ENCODE measurements around the gene SCD. TPM values are rescaled to one million over a fixed set of nuclear protein-coding genes. Genes with fewer than 3 reads are reported as not detected.

Gene SCD
- total and polyA plus RNA-seq, 7 donors: 4.2 to 199 (median 13.6) TPM

- Histone ChIP-seq H3K4me1 (peaks cover 0 to 29% (median 9%) of the 10 kb centered on the region in 4 donors), H3K27ac (no peak overlapping the region)
- WGBS, 2 donors: 91 to 98% methylated on average over 5 of the region's 5 CpGs
Measured at GRCh38 chr10:100350914-100351485, 4.0 kb downstream of the SCD start.

GRCh38 chr10:100353770-100354485 lies 6.9 kb downstream of the SCD start:
- no peak overlapping the region for H3K27ac ChIP-seq
- intact Hi-C loops (cut with DNase I): no loop called here
- H3K27me3 ChIP-seq: peaks cover 0 to 5% (median 0%) of the 10 kb centered on the region in 3 donors
- no peak overlapping the region for H3K4me3 ChIP-seq
- TF ChIP-seq EP300 (IDR thresholded peaks at IDR 0.05) (no peak), CTCF (IDR thresholded peaks at IDR 0.05) (no peak), POLR2A (IDR thresholded peaks at IDR 0.05) (no peak), POLR2AphosphoS5 (IDR thresholded peaks at IDR 0.05) (no peak)
- peaks cover 0 to 8% (median under 1%) of the 10 kb centered on the region in 4 donors for H3K4me1 ChIP-seq
- no peak for DNase-seq
- WGBS, 2 donors: 93 to 94% methylated on average over 6 of the region's 6 CpGs
- H3K36me3 ChIP-seq: no peaks in the 10 kb centered on the region
- no peaks in the 10 kb centered on the region for H3K9me3 ChIP-seq

More at GRCh38 chr10:100350914-100351485, 4.0 kb downstream of the SCD start:
- intact Hi-C loops (cut with DNase I): no loop called here
- no peak for TF ChIP-seq EP300 (IDR thresholded peaks at IDR 0.05)
- no peak for TF ChIP-seq POLR2AphosphoS5 (IDR thresholded peaks at IDR 0.05)
- no peak for TF ChIP-seq CTCF (IDR thresholded peaks at IDR 0.05)
- TF ChIP-seq POLR2A (IDR thresholded peaks at IDR 0.05): no peak
- Histone ChIP-seq H3K4me3 (no peak overlapping the region), H3K27me3 (peaks cover 0 to 28% (median 8%) of the 10 kb centered on the region in 3 donors), H3K9me3 (no peaks in the 10 kb centered on the region), H3K36me3 (no peaks in the 10 kb centered on the region)
- DNase-seq: no peak

- intact Hi-C loops (cut with DNase I): no loop called here
- Histone ChIP-seq H3K27me3 (no peaks in the 10 kb centered on the region), H3K4me3 (no peak overlapping the region), H3K4me1 (peaks cover 0 to 17% (median 12%) of the 10 kb centered on the region in 4 donors), H3K27ac (no peak overlapping the region), H3K36me3 (peaks cover 0 to 2% (median 0%) of the 10 kb centered on the region in 4 donors), H3K9me3 (no peaks in the 10 kb centered on the region)
- WGBS, 2 donors: 34 to 75% methylated on average over 4 of the region's 4 CpGs
- DNase-seq: no peak
- TF ChIP-seq POLR2AphosphoS5 (IDR thresholded peaks at IDR 0.05) (no peak), EP300 (IDR thresholded peaks at IDR 0.05) (no peak)
Measured at GRCh38 chr10:100355086-100355485, 8.1 kb downstream of the SCD start.

- DNase-seq: no peak
- H3K36me3 ChIP-seq: peaks cover 0 to 10% (median 0%) of the 10 kb centered on the region in 4 donors
- H3K4me3 ChIP-seq: no peak overlapping the region
- intact Hi-C loops (cut with DNase I): no loop called here
- H3K27me3 ChIP-seq: no peaks in the 10 kb centered on the region
- WGBS, 2 donors: 95% methylated on average over 14 of the region's 14 CpGs
- H3K27ac ChIP-seq: no peak overlapping the region
- H3K9me3 ChIP-seq: no peaks in the 10 kb centered on the region
- TF ChIP-seq POLR2AphosphoS5 (IDR thresholded peaks at IDR 0.05) (no peak), POLR2A (IDR thresholded peaks at IDR 0.05) (no peak), CTCF (IDR thresholded peaks at IDR 0.05) (no peak), EP300 (IDR thresholded peaks at IDR 0.05) (no peak)
- peaks cover 0 to 18% (median 13%) of the 10 kb centered on the region in 4 donors for H3K4me1 ChIP-seq
Measured at GRCh38 chr10:100356067-100357017, 9.3 kb downstream of the SCD start.

All from sigmoid colon (tissue), 7 donors.